Osteocyte (in vitro differentiated cells): ENCODE results near the gene MTCL3.

Experiments
- DNase-seq: peaks from one replicate; pipeline ENCODE4 v3.0.0; 2021; ENCODE audit warnings: mixed read lengths; ENCODE audit not compliant: unreplicated experiment; ENCODE audit errors: extremely low spot score
- H3K27ac Mint-ChIP-seq: one replicate; pipeline ENCODE4 v1.8.0; 2021; ENCODE audit warnings: mild to moderate bottlenecking, mixed read lengths; ENCODE audit not compliant: unreplicated experiment
- H3K27me3 Mint-ChIP-seq: one replicate; pipeline ENCODE4 v1.8.0; 2021; ENCODE audit warnings: mixed read lengths; ENCODE audit not compliant: unreplicated experiment
- H3K36me3 Mint-ChIP-seq: one replicate; pipeline ENCODE4 v1.8.0; 2021; ENCODE audit warnings: mixed read lengths; ENCODE audit not compliant: unreplicated experiment
- H3K4me1 Mint-ChIP-seq: one replicate; pipeline ENCODE4 v1.8.0; 2021; ENCODE audit warnings: mixed read lengths; ENCODE audit not compliant: unreplicated experiment
- H3K4me3 Mint-ChIP-seq: one replicate; pipeline ENCODE4 v1.8.0; 2021; ENCODE audit warnings: mild to moderate bottlenecking, moderate library complexity, mixed read lengths; ENCODE audit not compliant: unreplicated experiment
- H3K9me3 Mint-ChIP-seq: one replicate; pipeline ENCODE4 v1.8.0; 2021; ENCODE audit warnings: mixed read lengths; ENCODE audit not compliant: unreplicated experiment
- CTCF ChIP-seq: fragments of 200-600 bp; sonication (generic); IDR thresholded peaks from 2 replicates; pipeline ENCODE4 v1.5.0; 2021; ENCODE audit warnings: antibody characterized with exemption, mild to moderate bottlenecking, moderate library complexity

Gene MTCL3

GRCh38 chr6:127518710-127519468 is at the start of gene MTCL3:
Gene MTCL3, minus strand, starts transcription at chr6:127519335.
- no peak within 1 kb of the TSS for H3K27ac Mint-ChIP-seq
- H3K9me3 Mint-ChIP-seq = no peaks in the 10 kb centered on the region
- TF ChIP-seq CTCF = no peak
- H3K4me3 Mint-ChIP-seq = peak within 1 kb of the TSS; percentile 53
- H3K27me3 Mint-ChIP-seq = peaks cover 68% of the 10 kb centered on the region
- peaks cover 23% of the 10 kb centered on the region for H3K4me1 Mint-ChIP-seq
- H3K36me3 Mint-ChIP-seq = no peaks in the 10 kb centered on the region
- no peak for DNase-seq

- Mint-ChIP-seq H3K27me3 (no peaks in the 10 kb centered on the region), H3K4me1 (peaks cover 13% of the 10 kb centered on the region), H3K4me3 (no peak overlapping the region), H3K9me3 (peaks cover 6% of the 10 kb centered on the region), H3K27ac (no peak overlapping the region), H3K36me3 (no peaks in the 10 kb centered on the region)
- DNase-seq = no peak
- no peak for TF ChIP-seq CTCF
These were observed 48.3 kb upstream of the MTCL3 start for GRCh38 chr6:127567476-127567875.

- peaks cover 10% of the 10 kb centered on the region for H3K9me3 Mint-ChIP-seq
- no peaks in the 10 kb centered on the region for H3K27me3 Mint-ChIP-seq
- H3K27ac Mint-ChIP-seq = no peak overlapping the region
- H3K4me3 Mint-ChIP-seq = no peak overlapping the region
- H3K4me1 Mint-ChIP-seq = peaks cover 12% of the 10 kb centered on the region
- H3K36me3 Mint-ChIP-seq = no peaks in the 10 kb centered on the region
- TF ChIP-seq CTCF = no peak
- DNase-seq = no peak
These were observed 47.5 kb upstream of the MTCL3 start for GRCh38 chr6:127566651-127567050.

GRCh38 chr6:127566119-127566518 is 47.0 kb upstream of the MTCL3 start:
- Mint-ChIP-seq H3K36me3 (no peaks in the 10 kb centered on the region), H3K4me1 (peaks cover 7% of the 10 kb centered on the region), H3K4me3 (no peak overlapping the region), H3K27me3 (no peaks in the 10 kb centered on the region), H3K27ac (no peak overlapping the region), H3K9me3 (peaks cover 13% of the 10 kb centered on the region)
- no peak for TF ChIP-seq CTCF
- no peak for DNase-seq

GRCh38 chr6:127564761-127565160 is 45.6 kb upstream of the MTCL3 start:
- no peak for TF ChIP-seq CTCF
- no peak overlapping the region for H3K27ac Mint-ChIP-seq
- H3K4me1 Mint-ChIP-seq = no peaks in the 10 kb centered on the region
- no peak overlapping the region for H3K4me3 Mint-ChIP-seq
- H3K36me3 Mint-ChIP-seq = no peaks in the 10 kb centered on the region
- DNase-seq = no peak
- peaks cover 15% of the 10 kb centered on the region for H3K9me3 Mint-ChIP-seq
- no peaks in the 10 kb centered on the region for H3K27me3 Mint-ChIP-seq
